ENCODE data around the gene NKAIN4. TPM values are rescaled to one million over a fixed set of nuclear protein-coding genes. Genes with fewer than 3 reads are reported as not detected.
A peak's percentile ranks its signal among the peaks of the same experiment; 100 is the strongest.

Gene NKAIN4
- total and polyA plus RNA-seq, 4 donors, result not detected

DNA sequence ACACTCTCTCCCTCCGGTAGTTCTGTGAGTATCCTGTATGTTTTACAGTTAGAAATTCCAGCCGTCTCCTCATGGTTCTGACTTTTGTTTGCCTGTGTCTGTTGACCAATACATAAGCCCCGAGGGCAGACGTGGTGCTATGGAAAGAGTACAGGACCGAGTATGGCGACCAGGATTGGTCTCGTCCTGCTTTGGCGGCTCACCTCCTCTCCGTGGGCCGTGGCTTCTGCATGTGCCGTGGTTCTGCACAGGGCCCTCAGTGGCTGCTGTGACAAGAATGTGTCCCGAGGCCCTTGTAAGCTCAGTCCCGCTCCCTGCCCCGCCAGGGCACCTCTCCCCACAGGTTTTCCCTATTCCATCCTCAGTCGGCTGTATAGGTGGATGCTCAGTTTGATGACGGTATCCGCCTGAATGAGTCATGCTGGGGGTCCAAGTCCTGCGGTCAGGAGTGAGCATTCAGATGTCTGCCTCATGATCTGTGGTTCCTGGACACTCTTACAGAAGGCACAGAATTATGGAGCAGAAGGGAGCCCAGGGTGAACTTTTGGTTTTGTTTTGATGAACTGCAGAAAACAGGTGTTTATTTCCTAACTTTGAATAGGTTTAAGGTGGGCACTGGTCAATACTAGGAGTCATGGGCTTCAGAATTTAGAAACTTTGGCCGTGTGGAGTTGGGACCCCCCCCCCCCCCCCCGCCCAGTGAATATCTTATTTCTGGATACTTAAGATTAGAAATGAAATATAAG, 19.5 kb upstream of the NKAIN4 start:
- no peak overlapping the region for H3K27ac ChIP-seq (ENCODE audit: low read depth in 1 of 2, low read length in 2 of 2)
- no peaks in the 10 kb centered on the region for H3K4me1 ChIP-seq (ENCODE audit: control insufficient read depth in 1 of 2, insufficient read depth in 2 of 2, low read length in 2 of 2)
- H3K36me3 ChIP-seq (ENCODE audit: control insufficient read depth in 1 of 2, insufficient read depth in 2 of 2, low read length in 1 of 2), result no peaks in the 10 kb centered on the region
- H3K4me3 ChIP-seq (ENCODE audit: low read length in 2 of 2), result peak overlapping the region in 1 of 2 donors; percentile 94
- no peak for ATAC-seq (ENCODE audit: low FRiP score)
- WGBS, 2 donors, result 22 to 25% methylated on average over 20 of the region's 20 CpGs
- H3K27me3 ChIP-seq (ENCODE audit: control insufficient read depth in 1 of 2, insufficient read depth in 2 of 2, low read length in 1 of 2), result no peaks in the 10 kb centered on the region
- no peak for DNase-seq
- no peaks in the 10 kb centered on the region for H3K9me3 ChIP-seq (ENCODE audit: control insufficient read depth, low read length)
- intact Hi-C loops (cut with DNase I), result no loop called here

DNA sequence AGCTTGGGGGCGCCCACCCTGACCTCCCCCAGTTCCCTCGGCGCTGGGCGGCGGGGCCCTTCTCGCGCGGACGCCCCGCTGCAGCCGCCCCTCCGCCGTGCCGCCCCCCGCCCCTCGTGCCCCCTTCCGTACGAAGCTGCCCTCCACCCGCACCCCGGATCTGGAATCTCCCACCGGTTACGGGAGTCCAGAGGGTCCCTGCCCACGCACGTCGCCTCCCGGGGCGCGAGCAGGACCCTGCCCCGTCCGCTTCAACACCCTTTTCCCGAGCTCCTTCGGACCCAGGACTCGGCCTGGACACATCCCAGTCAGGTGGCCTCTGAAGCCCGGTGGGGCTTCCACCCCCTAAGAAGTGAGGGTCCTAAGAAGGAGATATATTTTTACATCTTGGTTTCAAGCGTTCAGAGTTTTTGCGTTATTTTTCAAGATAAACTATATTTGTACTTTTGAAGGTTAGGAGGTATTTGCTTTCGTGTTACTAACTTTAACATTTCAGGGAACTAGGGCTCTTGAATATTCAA, 18.9 kb upstream of the NKAIN4 start:
- Histone ChIP-seq H3K36me3 (ENCODE audit: control insufficient read depth in 1 of 2, insufficient read depth in 2 of 2, low read length in 1 of 2) (no peaks in the 10 kb centered on the region), H3K4me1 (ENCODE audit: control insufficient read depth in 1 of 2, insufficient read depth in 2 of 2, low read length in 2 of 2) (no peaks in the 10 kb centered on the region), H3K27me3 (ENCODE audit: control insufficient read depth in 1 of 2, insufficient read depth in 2 of 2, low read length in 1 of 2) (no peaks in the 10 kb centered on the region), H3K27ac (ENCODE audit: low read depth in 1 of 2, low read length in 2 of 2) (no peak overlapping the region), H3K9me3 (ENCODE audit: control insufficient read depth, low read length) (no peaks in the 10 kb centered on the region), H3K4me3 (ENCODE audit: low read length in 2 of 2) (peak overlapping the region; percentile 86 to 94)
- ATAC-seq (ENCODE audit: low FRiP score) (no peak), DNase-seq (no peak)
- intact Hi-C loops (cut with DNase I), result no loop called here
- 1% methylated on average over 32 to 37 of the region's 37 CpGs for WGBS, 2 donors

DNA sequence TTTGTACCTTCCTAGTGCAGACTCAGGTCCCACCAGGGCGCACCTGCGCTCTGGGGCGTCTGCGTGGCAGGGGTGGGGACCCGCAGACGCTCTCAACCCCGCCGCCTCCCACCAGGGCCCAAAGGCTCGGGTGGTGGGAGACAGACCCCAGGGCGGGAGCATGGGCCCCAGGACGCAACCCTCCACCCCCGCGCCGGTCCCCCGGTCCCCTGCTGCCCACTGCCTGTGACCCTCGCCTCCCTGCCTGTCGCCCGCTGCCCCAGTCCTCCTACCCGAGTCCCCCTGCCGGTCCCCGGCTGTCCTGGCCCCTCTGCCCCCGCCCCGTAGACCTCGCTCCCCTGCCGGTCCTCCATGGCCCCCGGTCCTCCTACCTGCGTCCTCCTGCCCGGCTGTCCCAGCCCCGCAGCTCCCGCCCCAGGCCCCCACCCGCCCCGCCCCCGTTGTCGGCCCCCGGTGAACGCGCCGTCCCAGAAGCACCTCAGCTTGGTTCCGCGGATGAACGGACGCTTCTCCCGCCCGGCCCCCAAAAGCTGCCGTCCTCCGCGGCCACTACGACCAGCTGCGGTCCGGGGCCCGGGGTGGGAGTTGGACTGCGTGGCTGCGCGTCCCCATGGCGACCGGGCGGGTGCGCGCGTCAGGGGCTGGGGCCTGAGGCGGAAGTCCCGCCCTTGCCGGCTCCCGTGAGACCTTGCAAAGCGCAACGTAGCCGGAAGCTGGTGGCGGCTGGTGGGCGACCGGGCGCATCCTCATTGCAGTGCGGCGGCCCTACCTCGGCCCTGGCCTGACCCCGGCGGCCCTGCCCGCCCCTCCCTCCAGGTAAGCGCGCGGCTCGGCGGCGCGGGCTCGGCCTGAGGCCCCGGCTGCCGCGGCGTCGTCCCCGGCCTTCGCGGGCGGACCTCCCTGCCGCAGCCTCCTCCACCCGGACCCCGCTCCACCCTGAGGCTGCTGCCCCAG, 18.1 kb upstream of the NKAIN4 start, which contains the start of gene ARFGAP1:
TSS of gene ARFGAP1 (plus strand) at position 709 of the 954 bp plus-strand sequence. CDS start 2,768 bp downstream, outside the sequence.
- DNase-seq, result peak; percentile 95 to 97
- no peak within 1 kb of the TSS for H3K27ac ChIP-seq (ENCODE audit: low read depth in 1 of 2, low read length in 2 of 2)
- peak; percentile 95 for ATAC-seq (ENCODE audit: low FRiP score)
- peak within 1 kb of the TSS; percentile 86 to 94 for H3K4me3 ChIP-seq (ENCODE audit: low read length in 2 of 2)
- H3K27me3 ChIP-seq (ENCODE audit: control insufficient read depth in 1 of 2, insufficient read depth in 2 of 2, low read length in 1 of 2), result no peaks in the 10 kb centered on the region
- no peaks in the 10 kb centered on the region for H3K9me3 ChIP-seq (ENCODE audit: control insufficient read depth, low read length)
- no peaks in the 10 kb centered on the region for H3K4me1 ChIP-seq (ENCODE audit: control insufficient read depth in 1 of 2, insufficient read depth in 2 of 2, low read length in 2 of 2)
- no peaks in the 10 kb centered on the region for H3K36me3 ChIP-seq (ENCODE audit: control insufficient read depth in 1 of 2, insufficient read depth in 2 of 2, low read length in 1 of 2)
- intact Hi-C loops (cut with DNase I), result no loop called here
- WGBS, 2 donors, result 1% methylated on average over 51 to 97 of the region's 97 CpGs

DNA sequence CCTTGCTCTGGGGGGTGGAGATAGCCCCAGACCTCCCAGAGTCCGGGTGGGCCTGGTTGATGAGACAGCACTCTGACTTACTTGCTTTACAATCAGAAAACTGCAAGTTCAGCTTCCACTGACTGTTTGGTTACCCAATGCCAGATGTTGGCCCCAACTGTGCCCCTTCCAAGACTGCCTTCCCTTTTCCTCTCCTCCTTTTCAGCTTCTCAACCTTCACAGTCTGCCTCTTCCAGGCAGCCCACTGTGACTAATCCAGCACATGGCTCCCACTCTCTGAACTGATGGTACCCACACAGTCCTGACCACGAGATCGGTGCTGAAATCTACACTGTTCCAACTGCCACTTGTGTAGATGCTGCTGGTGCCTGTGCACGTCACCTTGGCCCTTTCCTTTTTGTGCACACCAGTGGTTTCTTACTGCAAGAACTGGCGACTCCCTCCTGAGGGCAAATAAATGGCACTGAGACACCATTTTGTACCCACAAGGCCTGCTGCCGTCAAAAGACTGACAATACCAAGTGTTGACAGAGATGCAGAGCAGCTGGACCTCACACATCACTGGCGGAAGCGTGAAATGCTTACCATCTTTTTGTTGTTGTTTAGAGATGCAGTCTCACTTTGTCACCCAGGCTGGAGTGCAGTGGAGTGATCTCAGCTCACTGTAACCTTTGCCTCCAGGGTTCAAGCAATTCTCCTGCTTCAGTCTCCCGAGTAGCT, 16.5 kb upstream of the NKAIN4 start:
- DNase-seq (no peak), ATAC-seq (ENCODE audit: low FRiP score) (no peak)
- Histone ChIP-seq H3K27ac (ENCODE audit: low read depth in 1 of 2, low read length in 2 of 2) (no peak overlapping the region), H3K27me3 (ENCODE audit: control insufficient read depth in 1 of 2, insufficient read depth in 2 of 2, low read length in 1 of 2) (no peaks in the 10 kb centered on the region), H3K9me3 (ENCODE audit: control insufficient read depth, low read length) (no peaks in the 10 kb centered on the region), H3K4me3 (ENCODE audit: low read length in 2 of 2) (no peak overlapping the region), H3K4me1 (ENCODE audit: control insufficient read depth in 1 of 2, insufficient read depth in 2 of 2, low read length in 2 of 2) (no peaks in the 10 kb centered on the region), H3K36me3 (ENCODE audit: control insufficient read depth in 1 of 2, insufficient read depth in 2 of 2, low read length in 1 of 2) (no peaks in the 10 kb centered on the region)
- 90 to 93% methylated on average over 9 of the region's 9 CpGs for WGBS, 2 donors
- intact Hi-C loops (cut with DNase I), result no loop called here

DNA sequence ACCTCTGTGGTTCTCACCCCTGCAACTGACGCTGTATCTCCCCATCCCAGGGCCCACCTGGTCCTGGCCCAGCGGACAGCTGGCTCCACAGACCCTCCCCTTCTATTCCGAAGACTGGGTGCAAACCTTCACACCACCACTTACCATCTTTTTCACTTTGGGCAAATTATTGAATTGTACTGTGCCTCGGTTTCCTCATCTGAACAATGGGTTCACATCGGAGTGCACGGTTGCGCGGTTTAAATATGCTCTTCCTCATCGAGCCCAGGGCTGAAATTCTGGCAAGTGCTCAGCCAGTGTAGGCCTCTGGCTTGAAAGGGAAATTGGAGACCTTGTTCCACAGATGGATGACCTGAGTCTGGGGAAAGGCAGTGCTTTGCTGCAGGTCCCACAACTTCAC, 15.5 kb upstream of the NKAIN4 start:
- H3K4me1 ChIP-seq (ENCODE audit: control insufficient read depth in 1 of 2, insufficient read depth in 2 of 2, low read length in 2 of 2), result no peaks in the 10 kb centered on the region
- intact Hi-C loops (cut with DNase I), result no loop called here
- no peak for ATAC-seq (ENCODE audit: low FRiP score)
- no peak for DNase-seq
- 89 to 94% methylated on average over 9 of the region's 9 CpGs for WGBS, 2 donors
- no peaks in the 10 kb centered on the region for H3K9me3 ChIP-seq (ENCODE audit: control insufficient read depth, low read length)
- no peak overlapping the region for H3K27ac ChIP-seq (ENCODE audit: low read depth in 1 of 2, low read length in 2 of 2)
- H3K4me3 ChIP-seq (ENCODE audit: low read length in 2 of 2), result no peak overlapping the region
- H3K36me3 ChIP-seq (ENCODE audit: control insufficient read depth in 1 of 2, insufficient read depth in 2 of 2, low read length in 1 of 2), result no peaks in the 10 kb centered on the region
- no peaks in the 10 kb centered on the region for H3K27me3 ChIP-seq (ENCODE audit: control insufficient read depth in 1 of 2, insufficient read depth in 2 of 2, low read length in 1 of 2)

DNA sequence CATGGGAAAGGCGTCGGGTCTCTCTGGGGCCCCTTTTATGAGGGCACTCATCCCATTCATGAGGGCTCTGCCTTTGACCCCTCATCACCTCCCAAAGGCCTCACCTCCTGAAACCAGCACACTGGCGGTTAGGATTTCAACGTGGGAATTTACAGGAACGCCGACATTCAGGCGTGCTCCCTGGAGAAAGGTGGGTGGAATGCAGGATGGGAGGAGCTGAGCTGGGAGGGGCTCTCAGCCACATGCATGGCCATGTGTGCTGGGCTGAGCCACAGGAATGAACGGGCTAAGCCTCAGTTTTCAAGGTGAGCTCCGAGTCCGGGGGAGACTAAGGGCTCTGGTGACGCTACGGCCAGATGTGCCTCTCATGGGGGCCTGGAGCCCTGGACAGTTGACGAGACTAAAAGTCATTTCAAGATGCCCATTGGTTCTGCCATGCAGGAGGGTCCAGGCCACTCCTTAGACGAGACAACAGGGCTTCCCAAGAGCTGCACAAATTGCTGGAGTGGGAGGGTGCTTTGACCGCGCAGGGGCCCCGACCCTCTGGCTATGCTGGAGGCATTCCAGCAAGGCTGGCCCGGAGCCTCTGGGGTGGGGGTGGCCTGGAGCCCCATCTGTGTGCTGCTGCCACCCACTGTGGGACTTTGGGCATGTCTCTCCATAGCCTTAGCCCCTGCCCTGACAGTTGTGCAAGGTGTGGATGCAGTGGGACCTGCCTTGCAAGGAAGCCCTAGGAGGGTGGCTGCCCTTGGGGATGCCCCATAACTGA, 14.6 kb upstream of the NKAIN4 start:
- intact Hi-C loops (cut with DNase I), result no loop called here
- Histone ChIP-seq H3K9me3 (ENCODE audit: control insufficient read depth, low read length) (no peaks in the 10 kb centered on the region), H3K4me3 (ENCODE audit: low read length in 2 of 2) (no peak overlapping the region), H3K4me1 (ENCODE audit: control insufficient read depth in 1 of 2, insufficient read depth in 2 of 2, low read length in 2 of 2) (no peaks in the 10 kb centered on the region), H3K27ac (ENCODE audit: low read depth in 1 of 2, low read length in 2 of 2) (no peak overlapping the region), H3K36me3 (ENCODE audit: control insufficient read depth in 1 of 2, insufficient read depth in 2 of 2, low read length in 1 of 2) (no peaks in the 10 kb centered on the region), H3K27me3 (ENCODE audit: control insufficient read depth in 1 of 2, insufficient read depth in 2 of 2, low read length in 1 of 2) (no peaks in the 10 kb centered on the region)
- ATAC-seq (ENCODE audit: low FRiP score) (no peak), DNase-seq (no peak)
- WGBS, 2 donors, result 30 to 34% methylated on average over 18 of the region's 18 CpGs

DNA sequence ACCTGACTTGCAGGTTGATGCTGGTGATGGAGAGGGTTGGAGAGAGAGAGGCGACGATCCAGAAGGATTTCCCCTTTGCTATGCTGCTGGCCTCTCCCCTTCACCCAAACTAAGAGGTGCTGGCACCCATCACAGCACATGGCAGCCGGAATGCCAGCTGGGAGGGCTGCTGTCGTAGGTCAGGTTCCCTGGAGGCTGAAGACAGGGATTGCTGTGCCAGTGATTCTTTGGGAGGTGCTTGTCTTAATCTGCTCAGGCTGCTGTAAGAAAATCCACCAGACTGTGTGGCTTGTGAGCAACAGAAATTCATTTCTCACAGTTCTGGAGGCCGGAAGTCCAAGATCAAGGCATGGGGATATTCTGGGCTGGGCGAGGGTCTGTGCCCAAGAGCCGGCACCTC, 14.0 kb upstream of the NKAIN4 start:
- 42 to 54% methylated on average over 7 of the region's 7 CpGs for WGBS, 2 donors
- Histone ChIP-seq H3K36me3 (ENCODE audit: control insufficient read depth in 1 of 2, insufficient read depth in 2 of 2, low read length in 1 of 2) (no peaks in the 10 kb centered on the region), H3K27me3 (ENCODE audit: control insufficient read depth in 1 of 2, insufficient read depth in 2 of 2, low read length in 1 of 2) (no peaks in the 10 kb centered on the region), H3K4me1 (ENCODE audit: control insufficient read depth in 1 of 2, insufficient read depth in 2 of 2, low read length in 2 of 2) (no peaks in the 10 kb centered on the region), H3K9me3 (ENCODE audit: control insufficient read depth, low read length) (no peaks in the 10 kb centered on the region), H3K27ac (ENCODE audit: low read depth in 1 of 2, low read length in 2 of 2) (no peak overlapping the region), H3K4me3 (ENCODE audit: low read length in 2 of 2) (no peak overlapping the region)
- ATAC-seq (ENCODE audit: low FRiP score) (no peak), DNase-seq (no peak)
- intact Hi-C loops (cut with DNase I), result no loop called here

DNA sequence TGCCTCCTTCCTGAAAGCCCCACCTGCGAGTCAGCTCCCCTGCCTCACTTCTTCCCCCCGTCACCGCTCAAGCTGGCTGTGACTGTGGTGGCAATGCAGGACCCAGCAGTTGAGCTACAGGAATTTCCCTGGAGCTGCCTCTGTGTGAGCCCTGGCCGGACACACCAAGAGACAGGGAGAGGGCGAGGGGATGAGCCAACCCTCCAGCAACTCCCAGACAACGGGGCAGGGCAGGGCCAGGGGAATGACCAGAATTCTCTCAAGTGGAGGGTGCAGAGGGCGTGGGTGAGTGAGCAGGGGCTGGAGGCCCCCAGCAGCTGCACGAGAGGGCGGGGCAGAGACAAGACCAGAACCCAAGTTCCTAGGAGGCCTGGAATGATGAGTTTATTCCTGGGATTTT, 13.4 kb upstream of the NKAIN4 start:
- ATAC-seq (ENCODE audit: low FRiP score) (no peak), DNase-seq (no peak)
- 77 to 80% methylated on average over 9 of the region's 9 CpGs for WGBS, 2 donors
- no peak overlapping the region for H3K4me3 ChIP-seq (ENCODE audit: low read length in 2 of 2)
- intact Hi-C loops (cut with DNase I), result no loop called here
- no peak overlapping the region for H3K27ac ChIP-seq (ENCODE audit: low read depth in 1 of 2, low read length in 2 of 2)
- no peaks in the 10 kb centered on the region for H3K9me3 ChIP-seq (ENCODE audit: control insufficient read depth, low read length)
- H3K27me3 ChIP-seq (ENCODE audit: control insufficient read depth in 1 of 2, insufficient read depth in 2 of 2, low read length in 1 of 2), result no peaks in the 10 kb centered on the region
- H3K4me1 ChIP-seq (ENCODE audit: control insufficient read depth in 1 of 2, insufficient read depth in 2 of 2, low read length in 2 of 2), result no peaks in the 10 kb centered on the region
- no peaks in the 10 kb centered on the region for H3K36me3 ChIP-seq (ENCODE audit: control insufficient read depth in 1 of 2, insufficient read depth in 2 of 2, low read length in 1 of 2)

Measured in aorta (tissue), 5 donors.